ENCODE data around the gene LEMD2. TPM values are rescaled to one million over a fixed set of nuclear protein-coding genes. Genes with fewer than 3 reads are reported as not detected.

Gene LEMD2
- total RNA-seq, 1 experiment from 2014 or later, result 62.9 TPM

DNA sequence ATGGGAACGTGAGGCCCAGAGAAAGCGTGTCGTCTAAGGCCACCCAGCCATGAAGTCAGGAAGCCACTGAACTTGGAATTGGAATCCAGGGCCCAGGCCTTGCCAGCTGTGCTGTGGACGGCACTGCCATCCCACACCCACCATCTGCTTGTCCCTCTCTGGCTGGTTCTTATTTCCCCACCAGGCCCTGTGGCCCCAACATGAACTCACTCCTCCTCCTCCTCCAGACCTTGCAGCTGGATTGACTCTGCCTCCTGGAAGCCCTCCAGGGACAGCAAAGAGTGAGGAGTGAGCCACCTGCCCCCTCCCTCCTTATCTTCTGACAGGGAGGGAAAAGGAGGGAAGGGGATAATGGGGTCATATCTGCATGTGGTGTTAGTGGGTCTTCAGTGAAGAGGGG lies 26.2 kb downstream of the LEMD2 start:
- Mint-ChIP-seq H3K36me3 (no peaks in the 10 kb centered on the region), H3K27ac (no peak overlapping the region), H3K4me3 (no peak overlapping the region), H3K27me3 (ENCODE audit: low read depth) (no peaks in the 10 kb centered on the region; the same call in 1 of the 2 replicates), H3K4me1 (peaks cover 3% of the 10 kb centered on the region; the same call in 1 of the 2 replicates), H3K9me3 (peaks cover 10% of the 10 kb centered on the region)
- no peak for DNase-seq (ENCODE audit: low spot score)
- TF ChIP-seq IRF2 (CRISPR knock-in tag; IDR thresholded peaks at IDR 0.05; ENCODE audit: borderline replicate concordance, low read depth) (no peak), OVOL2 (CRISPR knock-in tag; IDR thresholded peaks at IDR 0.05; ENCODE audit: borderline replicate concordance) (no peak), SMAD4 (CRISPR knock-in tag; IDR thresholded peaks at IDR 0.05) (no peak), SOX15 (CRISPR knock-in tag; IDR thresholded peaks at IDR 0.05) (no peak), NFE2L1 (CRISPR knock-in tag; IDR thresholded peaks at IDR 0.05) (no peak), ZNF317 (CRISPR knock-in tag; IDR thresholded peaks at IDR 0.05; ENCODE audit: borderline replicate concordance, low read depth) (no peak), ZNF121 (CRISPR knock-in tag; IDR thresholded peaks at IDR 0.05) (no peak), ZBTB21 (CRISPR knock-in tag; IDR thresholded peaks at IDR 0.05; ENCODE audit: borderline replicate concordance) (no peak), ZNF396 (CRISPR knock-in tag; IDR thresholded peaks at IDR 0.05; ENCODE audit: borderline replicate concordance) (no peak)
- TF ChIP-seq, protein P1, sequence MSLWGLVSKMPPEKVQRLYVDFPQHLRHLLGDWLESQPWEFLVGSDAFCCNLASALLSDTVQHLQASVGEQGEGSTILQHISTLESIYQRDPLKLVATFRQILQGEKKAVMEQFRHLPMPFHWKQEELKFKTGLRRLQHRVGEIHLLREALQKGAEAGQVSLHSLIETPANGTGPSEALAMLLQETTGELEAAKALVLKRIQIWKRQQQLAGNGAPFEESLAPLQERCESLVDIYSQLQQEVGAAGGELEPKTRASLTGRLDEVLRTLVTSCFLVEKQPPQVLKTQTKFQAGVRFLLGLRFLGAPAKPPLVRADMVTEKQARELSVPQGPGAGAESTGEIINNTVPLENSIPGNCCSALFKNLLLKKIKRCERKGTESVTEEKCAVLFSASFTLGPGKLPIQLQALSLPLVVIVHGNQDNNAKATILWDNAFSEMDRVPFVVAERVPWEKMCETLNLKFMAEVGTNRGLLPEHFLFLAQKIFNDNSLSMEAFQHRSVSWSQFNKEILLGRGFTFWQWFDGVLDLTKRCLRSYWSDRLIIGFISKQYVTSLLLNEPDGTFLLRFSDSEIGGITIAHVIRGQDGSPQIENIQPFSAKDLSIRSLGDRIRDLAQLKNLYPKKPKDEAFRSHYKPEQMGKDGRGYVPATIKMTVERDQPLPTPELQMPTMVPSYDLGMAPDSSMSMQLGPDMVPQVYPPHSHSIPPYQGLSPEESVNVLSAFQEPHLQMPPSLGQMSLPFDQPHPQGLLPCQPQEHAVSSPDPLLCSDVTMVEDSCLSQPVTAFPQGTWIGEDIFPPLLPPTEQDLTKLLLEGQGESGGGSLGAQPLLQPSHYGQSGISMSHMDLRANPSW (CRISPR knock-in tag; conservative IDR thresholded peaks at IDR 0.05; ENCODE audit: low read depth), result no peak
- no peak for ATAC-seq
- ChIA-PET CTCF (interaction anchor here (1.1 to 7.1 kb wide), 5 partner anchors 8 to 265 kb away, joined by 3 to 41 read pairs (median 4); partner anchors contain the start of gene UQCC2), POLR2A (no interaction called here)

- POLR2A ChIA-PET, result interaction anchor here (0.8 kb wide), 1 partner anchor 8 kb away, joined by 4 read pairs; no protein-coding TSS in a partner anchor
- peak; percentile 66 for DNase-seq (ENCODE audit: low spot score)
- ATAC-seq, result peak; percentile 77
- TF ChIP-seq RORB (CRISPR knock-in tag; IDR thresholded peaks at IDR 0.05), result no peak
- TF ChIP-seq GABPB1 (CRISPR knock-in tag; IDR thresholded peaks at IDR 0.05), result peak; percentile 76
- peak; percentile 55; the same call in 1 of the 2 replicates for TF ChIP-seq GTF2I (CRISPR knock-in tag; conservative IDR thresholded peaks at IDR 0.05)
- Mint-ChIP-seq H3K27ac (no peak overlapping the region), H3K36me3 (no peaks in the 10 kb centered on the region), H3K9me3 (peaks cover 6% of the 10 kb centered on the region), H3K4me3 (no peak overlapping the region), H3K4me1 (peaks cover 7% of the 10 kb centered on the region; the same call in 1 of the 2 replicates), H3K27me3 (ENCODE audit: low read depth) (no peaks in the 10 kb centered on the region; the same call in 1 of the 2 replicates)
- CTCF ChIA-PET, result interaction anchor here (0.6 to 7.1 kb wide), 18 partner anchors 9 to 386 kb away, joined by 3 to 41 read pairs (median 4); partner anchors contain the start of gene UQCC2
Observed at GRCh38 chr6:33761922-33762629, 26.9 kb downstream of the LEMD2 start.

DNA sequence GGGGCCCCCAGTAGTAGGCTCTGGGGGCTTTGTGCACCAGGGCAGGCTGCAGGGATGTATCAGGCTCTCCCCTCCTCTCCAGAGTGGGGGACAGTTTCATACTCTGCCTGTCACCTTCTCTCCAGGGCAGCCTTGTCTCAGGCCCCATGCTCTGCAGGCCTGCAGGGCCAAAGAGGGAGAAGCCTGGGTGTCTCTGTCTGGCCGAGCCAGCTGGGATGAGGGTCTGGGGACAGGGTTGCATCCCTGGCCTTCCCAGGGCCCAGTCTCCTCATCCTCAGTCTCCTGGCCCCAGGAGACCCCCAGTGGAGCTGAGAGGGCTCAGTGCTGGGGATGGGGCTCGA lies 27.4 kb downstream of the LEMD2 start:
- no peaks in the 10 kb centered on the region; the same call in 1 of the 2 replicates for H3K27me3 Mint-ChIP-seq (ENCODE audit: low read depth)
- ATAC-seq (no peak), DNase-seq (ENCODE audit: low spot score) (no peak)
- H3K9me3 Mint-ChIP-seq, result peaks cover 2% of the 10 kb centered on the region; the same call in 1 of the 2 replicates
- TF ChIP-seq ZNF423 (CRISPR knock-in tag; IDR thresholded peaks at IDR 0.05), result no peak
- TF ChIP-seq ZNF396 (CRISPR knock-in tag; IDR thresholded peaks at IDR 0.05; ENCODE audit: borderline replicate concordance), result no peak
- no peak for TF ChIP-seq ARID4B (CRISPR knock-in tag; IDR thresholded peaks at IDR 0.05; ENCODE audit: borderline replicate concordance)
- no peak for TF ChIP-seq AFF4 (CRISPR knock-in tag; IDR thresholded peaks at IDR 0.05; ENCODE audit: borderline replicate concordance)
- H3K4me1 Mint-ChIP-seq, result peaks cover 7% of the 10 kb centered on the region; the same call in 1 of the 2 replicates
- H3K27ac Mint-ChIP-seq, result no peak overlapping the region
- CTCF ChIA-PET, result interaction anchor here (0.6 to 7.1 kb wide), 18 partner anchors 9 to 387 kb away, joined by 3 to 41 read pairs (median 4); partner anchors contain the start of gene UQCC2
- POLR2A ChIA-PET, result interaction anchor here (0.8 kb wide), 1 partner anchor 9 kb away, joined by 4 read pairs; no protein-coding TSS in a partner anchor
- no peak overlapping the region for H3K4me3 Mint-ChIP-seq
- H3K36me3 Mint-ChIP-seq, result no peaks in the 10 kb centered on the region

Data from WTC11 (cell line).